ENCODE data around the gene HID1. TPM values are rescaled to one million over a fixed set of nuclear protein-coding genes. Genes with fewer than 3 reads are reported as not detected.

Gene HID1
- total and polyA plus RNA-seq, 9 donors = 1.8 to 21.6 (median 5.2) TPM

DNA sequence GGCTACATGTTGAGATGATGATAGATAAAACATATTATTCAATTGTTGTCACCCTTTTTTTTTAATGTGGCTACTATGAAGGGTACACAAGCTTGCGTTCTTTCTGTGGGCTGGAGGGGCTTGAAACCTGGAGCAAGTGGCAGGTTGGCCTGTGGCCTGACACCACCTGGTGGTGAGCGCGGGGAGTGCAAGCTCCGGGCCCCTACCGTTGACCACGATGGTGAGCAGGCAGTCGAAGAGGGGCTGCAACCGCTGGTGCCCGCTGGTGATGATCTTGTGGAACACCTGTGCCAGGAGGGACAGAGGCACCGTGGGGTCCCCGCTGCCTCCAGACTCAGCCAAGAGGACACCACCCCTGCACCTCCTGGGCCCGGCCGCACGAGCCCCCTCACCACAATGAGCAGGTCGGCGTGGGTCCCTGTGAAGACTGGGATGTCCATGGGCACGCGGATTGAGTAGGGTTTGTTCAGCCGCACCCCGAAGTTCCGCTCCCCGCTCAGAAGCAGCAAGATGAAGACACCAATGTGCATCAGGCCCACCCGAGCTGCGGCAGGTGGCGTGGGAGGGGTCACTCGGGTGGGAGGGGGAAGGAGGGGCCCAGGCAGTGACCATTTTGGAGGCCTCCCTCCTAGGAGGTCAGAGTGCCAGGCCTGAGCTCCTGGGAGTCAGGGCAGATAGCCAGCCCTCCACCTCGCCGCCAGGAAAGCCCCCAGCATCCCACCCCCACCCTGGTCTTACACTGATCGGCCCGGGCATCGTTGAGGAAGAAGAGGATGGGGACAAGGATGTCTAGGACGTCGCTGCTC, 14.4 kb downstream of the HID1 start:
- Histone ChIP-seq H3K9me3 (no peaks in the 10 kb centered on the region), H3K4me3 (no peak overlapping the region), H3K36me3 (no peaks in the 10 kb centered on the region), H3K27ac (no peak overlapping the region), H3K27me3 (no peaks in the 10 kb centered on the region), H3K4me1 (ENCODE audit: insufficient read depth) (no peaks in the 10 kb centered on the region)
- DNase-seq = peak; percentile 64 to 87 (median 78)
- 34 to 38% (median 34%) methylated on average over 29 to 33 of the region's 33 CpGs for WGBS, 3 donors
- intact Hi-C loops (cut with DNase I) = loop anchor here in 3 of 4 donors (2.0 to 10.0 kb wide), 6 partner anchors 93 to 216 kb away; partner anchors contain the start of gene NHERF1 (in 1 of the 3)
- TF ChIP-seq, protein P1, sequence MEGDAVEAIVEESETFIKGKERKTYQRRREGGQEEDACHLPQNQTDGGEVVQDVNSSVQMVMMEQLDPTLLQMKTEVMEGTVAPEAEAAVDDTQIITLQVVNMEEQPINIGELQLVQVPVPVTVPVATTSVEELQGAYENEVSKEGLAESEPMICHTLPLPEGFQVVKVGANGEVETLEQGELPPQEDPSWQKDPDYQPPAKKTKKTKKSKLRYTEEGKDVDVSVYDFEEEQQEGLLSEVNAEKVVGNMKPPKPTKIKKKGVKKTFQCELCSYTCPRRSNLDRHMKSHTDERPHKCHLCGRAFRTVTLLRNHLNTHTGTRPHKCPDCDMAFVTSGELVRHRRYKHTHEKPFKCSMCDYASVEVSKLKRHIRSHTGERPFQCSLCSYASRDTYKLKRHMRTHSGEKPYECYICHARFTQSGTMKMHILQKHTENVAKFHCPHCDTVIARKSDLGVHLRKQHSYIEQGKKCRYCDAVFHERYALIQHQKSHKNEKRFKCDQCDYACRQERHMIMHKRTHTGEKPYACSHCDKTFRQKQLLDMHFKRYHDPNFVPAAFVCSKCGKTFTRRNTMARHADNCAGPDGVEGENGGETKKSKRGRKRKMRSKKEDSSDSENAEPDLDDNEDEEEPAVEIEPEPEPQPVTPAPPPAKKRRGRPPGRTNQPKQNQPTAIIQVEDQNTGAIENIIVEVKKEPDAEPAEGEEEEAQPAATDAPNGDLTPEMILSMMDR (IDR thresholded peaks at IDR 0.05) = peak; percentile 74 to 82 (median 80)
- no peak for TF ChIP-seq POLR2A (IDR thresholded peaks at IDR 0.05)
- TF ChIP-seq EP300 (IDR thresholded peaks at IDR 0.05) = no peak

DNA sequence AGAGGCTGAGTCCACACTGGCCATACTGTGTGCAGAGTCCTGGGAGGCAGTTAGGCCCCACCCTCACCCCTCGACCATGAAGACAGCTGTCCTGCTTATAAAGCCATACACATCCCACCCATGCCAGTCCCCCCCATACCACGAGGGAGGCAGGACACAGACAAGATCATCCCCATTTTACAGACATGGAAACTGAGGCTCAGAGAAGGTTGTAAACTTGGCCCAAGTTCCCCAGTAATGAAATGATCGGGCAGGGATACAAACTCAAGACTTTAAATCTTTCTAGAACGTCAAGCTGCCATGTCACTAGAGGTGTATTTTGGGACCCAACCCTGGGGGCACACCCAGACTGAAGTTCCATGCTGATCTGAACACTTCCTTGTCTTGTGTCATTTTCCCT, 16.5 kb downstream of the HID1 start:
- no peaks in the 10 kb centered on the region for H3K36me3 ChIP-seq
- H3K4me1 ChIP-seq (ENCODE audit: insufficient read depth) = no peaks in the 10 kb centered on the region
- DNase-seq = no peak
- 71 to 76% (median 71%) methylated on average over 4 of the region's 4 CpGs for WGBS, 3 donors
- H3K27ac ChIP-seq = no peak overlapping the region
- intact Hi-C loops (cut with DNase I) = loop anchor here in 3 of 4 donors (5.0 to 10.0 kb wide), 5 partner anchors 91 to 214 kb away; partner anchors contain the start of gene NHERF1 (in 1 of the 3)
- no peak overlapping the region for H3K4me3 ChIP-seq
- no peaks in the 10 kb centered on the region for H3K9me3 ChIP-seq
- H3K27me3 ChIP-seq = no peaks in the 10 kb centered on the region
- TF ChIP-seq, protein P1 (IDR thresholded peaks at IDR 0.05) = no peak
- TF ChIP-seq POLR2A (IDR thresholded peaks at IDR 0.05) (no peak), EP300 (IDR thresholded peaks at IDR 0.05) (no peak)

DNA sequence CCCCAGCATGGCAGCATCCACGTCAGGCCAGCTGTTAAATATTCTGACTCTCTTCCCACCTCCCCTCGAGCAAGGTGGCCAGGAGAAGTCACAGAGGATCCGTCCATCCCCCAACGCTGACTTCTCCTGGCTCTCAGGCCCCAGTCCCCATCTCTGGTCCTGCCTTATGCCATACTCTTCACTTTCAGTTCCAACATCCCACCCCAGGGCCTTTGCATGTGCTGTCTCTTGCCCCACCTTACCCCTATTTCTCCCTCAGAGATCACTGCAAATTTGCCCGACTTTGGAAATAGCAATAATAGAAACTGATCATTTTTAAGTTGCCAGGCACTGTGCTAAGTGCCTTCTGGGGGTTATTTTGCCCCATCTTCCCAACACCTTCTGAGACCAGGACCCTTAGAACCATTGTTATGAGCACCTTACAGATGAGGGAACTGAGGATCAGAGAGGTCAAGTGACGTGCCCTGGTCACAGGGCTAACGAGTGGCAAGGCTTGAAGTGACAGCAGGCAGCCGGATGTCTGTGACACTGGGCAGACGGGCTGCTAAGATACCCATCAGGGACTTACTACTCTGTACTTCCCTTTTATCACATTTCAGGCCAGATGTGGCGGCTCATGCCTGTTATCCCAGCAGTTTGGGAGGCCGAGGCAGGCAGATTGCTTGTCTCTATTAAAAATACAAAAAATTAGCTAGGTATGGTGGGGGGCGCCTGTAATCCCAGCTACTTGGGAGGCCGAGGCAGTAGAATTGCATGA, 17.7 kb downstream of the HID1 start:
- Histone ChIP-seq H3K9me3 (no peaks in the 10 kb centered on the region), H3K4me1 (ENCODE audit: insufficient read depth) (no peaks in the 10 kb centered on the region), H3K27ac (no peak overlapping the region), H3K36me3 (no peaks in the 10 kb centered on the region), H3K27me3 (no peaks in the 10 kb centered on the region), H3K4me3 (no peak overlapping the region)
- intact Hi-C loops (cut with DNase I) = loop anchor here (5.0 to 10.0 kb wide), 5 partner anchors 90 to 213 kb away; partner anchors contain the start of gene NHERF1 (in 1 of the 4)
- no peak for TF ChIP-seq EP300 (IDR thresholded peaks at IDR 0.05)
- no peak for TF ChIP-seq POLR2A (IDR thresholded peaks at IDR 0.05)
- TF ChIP-seq, protein P1 (IDR thresholded peaks at IDR 0.05) = no peak
- no peak for DNase-seq
- WGBS, 3 donors = 57 to 65% (median 60%) methylated on average over 13 of the region's 13 CpGs

DNA sequence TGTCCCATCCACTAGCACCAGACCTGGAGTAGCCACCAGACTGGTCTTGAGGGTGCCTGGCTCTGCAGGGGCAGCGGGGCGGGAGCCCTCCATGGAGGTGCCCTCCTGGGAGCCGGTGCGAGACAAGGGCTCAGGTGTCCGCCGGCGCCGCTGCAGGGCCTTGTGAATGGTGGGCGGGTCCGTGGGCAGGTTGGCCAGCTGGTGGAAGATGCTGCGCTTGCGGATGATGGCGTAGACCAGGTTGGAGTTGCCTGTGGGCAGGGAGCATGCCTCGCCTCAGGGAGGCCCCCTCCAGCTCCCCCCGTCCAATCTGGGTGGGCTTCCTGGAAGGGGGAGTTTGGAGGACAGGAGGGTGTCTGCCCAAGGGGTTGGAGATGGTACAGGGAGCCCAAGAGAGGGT, 18.4 kb downstream of the HID1 start:
- H3K9me3 ChIP-seq = no peaks in the 10 kb centered on the region
- no peaks in the 10 kb centered on the region for H3K27me3 ChIP-seq
- H3K4me1 ChIP-seq (ENCODE audit: insufficient read depth) = no peaks in the 10 kb centered on the region
- DNase-seq = no peak
- no peak overlapping the region for H3K27ac ChIP-seq
- H3K4me3 ChIP-seq = no peak overlapping the region
- H3K36me3 ChIP-seq = no peaks in the 10 kb centered on the region
- 80 to 81% (median 80%) methylated on average over 15 of the region's 15 CpGs for whole genome bisulfite sequencing, 3 donors
- TF ChIP-seq EP300 (IDR thresholded peaks at IDR 0.05) (no peak), POLR2A (IDR thresholded peaks at IDR 0.05) (no peak)
- TF ChIP-seq, protein P1 (IDR thresholded peaks at IDR 0.05) = no peak
- intact Hi-C loops (cut with DNase I) = loop anchor here in 3 of 4 donors (5.0 to 10.0 kb wide), 3 partner anchors 89 to 162 kb away; no protein-coding TSS in a partner anchor
